Measurements from ENCODE around the gene TAS2R30.
A peak's percentile ranks its signal among the peaks of the same experiment; 100 is the strongest.

Gene TAS2R30

GRCh38 chr12:11171145-11171968 is 36.9 kb upstream of the TAS2R30 start, which contains the start of gene SMIM10L1:
SMIM10L1 (plus strand) TSS chr12:11171194; CDS start chr12:11171357, 163 bp downstream.
- ChIA-PET POLR2A (ENCODE audit: low non-redundant PET) (interaction anchor here (0.7 kb wide), 1 partner anchor 9 kb away, joined by 3 read pairs; no protein-coding TSS in a partner anchor), CTCF (interaction anchor here (0.6 to 1.3 kb wide), 3 partner anchors 28 to 1191 kb away, joined by 3 to 8 read pairs (median 5); no protein-coding TSS in a partner anchor)
- no peak for TF ChIP-seq CTCF (conservative IDR thresholded peaks at IDR 0.05; ENCODE audit: low read depth)

DNA sequence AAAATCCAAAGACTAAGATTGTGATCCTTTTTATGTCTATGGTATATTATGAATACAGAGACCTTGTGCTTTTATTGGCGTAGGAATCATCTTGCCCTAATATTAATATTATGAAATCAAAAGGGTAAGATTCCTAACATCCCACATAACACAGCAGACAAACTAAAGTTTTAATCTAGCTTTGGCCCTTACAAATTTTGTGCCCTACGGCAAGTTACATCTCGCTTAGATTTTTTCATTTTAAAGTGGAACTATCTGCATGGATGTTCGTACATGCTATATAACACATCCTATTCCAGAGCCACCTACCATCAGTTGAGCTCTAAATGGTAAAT is 36.3 kb upstream of the TAS2R30 start:
- CTCF ChIA-PET: no interaction called here
- POLR2A ChIA-PET (ENCODE audit: low non-redundant PET): no interaction called here
- peak overlapping the region; percentile 96 for H3K27ac ChIP-seq
- no peak for TF ChIP-seq CTCF (conservative IDR thresholded peaks at IDR 0.05; ENCODE audit: low read depth)
- DNase-seq (ENCODE audit: low spot score): no peak

More at GRCh38 chr12:11171145-11171968, 36.9 kb upstream of the TAS2R30 start, which contains the start of gene SMIM10L1:
- peak; percentile 82 for DNase-seq (ENCODE audit: low spot score)
- H3K27ac ChIP-seq: peak within 1 kb of the TSS; percentile 96

- POLR2A ChIA-PET (ENCODE audit: low non-redundant PET): no interaction called here
- DNase-seq (ENCODE audit: low spot score): no peak
- H3K27ac ChIP-seq: no peak overlapping the region
- no peak for TF ChIP-seq CTCF (conservative IDR thresholded peaks at IDR 0.05; ENCODE audit: low read depth)
- CTCF ChIA-PET: no interaction called here
Observed at GRCh38 chr12:11166300-11166699, 31.9 kb upstream of the TAS2R30 start.

DNA sequence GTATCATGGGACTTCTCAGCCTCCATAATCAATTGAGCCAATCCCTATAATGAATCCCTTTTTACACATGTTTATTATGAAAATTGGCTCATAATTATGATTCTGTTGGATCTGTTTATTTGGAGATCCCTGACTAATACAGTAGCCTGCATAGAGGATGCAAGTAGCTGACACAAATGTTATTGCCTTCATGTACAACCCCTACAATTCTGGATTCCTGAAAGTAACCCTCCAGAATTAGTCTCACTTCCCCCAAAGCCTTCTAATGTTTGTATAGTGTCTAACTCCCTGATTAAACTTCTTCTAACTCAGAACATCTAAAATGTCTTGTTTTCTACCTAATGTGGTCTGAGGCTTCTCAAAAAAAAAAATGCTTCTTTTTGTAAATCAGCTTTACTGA is 29.9 kb upstream of the TAS2R30 start:
- TF ChIP-seq CTCF (conservative IDR thresholded peaks at IDR 0.05; ENCODE audit: low read depth): no peak
- DNase-seq (ENCODE audit: low spot score): no peak
- CTCF ChIA-PET: interaction anchor here (0.7 kb wide), 1 partner anchor 1811 kb away, joined by 3 read pairs; no protein-coding TSS in a partner anchor
- H3K27ac ChIP-seq: no peak overlapping the region
- POLR2A ChIA-PET (ENCODE audit: low non-redundant PET): no interaction called here

- ChIA-PET POLR2A (ENCODE audit: low non-redundant PET) (interaction anchor here (0.6 to 1.1 kb wide), 2 partner anchors 9 to 729 kb away, joined by 3 read pairs; no protein-coding TSS in a partner anchor), CTCF (interaction anchor here (0.6 to 0.7 kb wide), 2 partner anchors 396 to 805 kb away, joined by 4 to 5 read pairs; no protein-coding TSS in a partner anchor)
- DNase-seq (ENCODE audit: low spot score): no peak
- H3K27ac ChIP-seq: no peak overlapping the region
- no peak for TF ChIP-seq CTCF (conservative IDR thresholded peaks at IDR 0.05; ENCODE audit: low read depth)
Observed at GRCh38 chr12:11162502-11162901, 28.1 kb upstream of the TAS2R30 start.

DNA sequence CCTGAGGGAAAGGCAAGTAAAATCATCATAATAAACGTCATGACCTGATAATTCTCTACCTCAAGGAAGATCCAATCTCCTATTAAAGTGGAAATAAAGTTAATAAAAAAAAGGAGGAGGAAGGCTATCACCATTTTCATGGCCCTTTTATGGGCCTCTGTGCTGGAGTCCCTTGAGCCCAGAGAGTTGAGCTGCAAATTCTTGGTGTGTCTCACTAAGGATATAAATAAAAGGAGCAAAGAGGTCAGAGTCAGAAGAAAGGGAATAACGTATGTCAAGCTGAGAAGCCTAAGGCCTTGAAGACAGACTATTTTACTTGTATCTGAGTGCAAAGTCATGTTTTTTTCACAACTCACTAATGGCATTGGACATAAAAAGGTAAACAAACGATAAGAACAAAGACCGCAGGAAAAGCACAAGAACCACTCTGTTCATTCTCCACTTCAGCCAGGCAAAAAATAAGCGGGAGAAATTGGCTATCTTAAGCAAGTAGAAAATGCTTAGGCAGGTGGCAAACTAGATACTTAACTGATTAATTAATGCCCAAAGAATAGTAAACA is 24.5 kb upstream of the TAS2R30 start:
- ChIA-PET POLR2A (ENCODE audit: low non-redundant PET) (no interaction called here), CTCF (no interaction called here)
- TF ChIP-seq CTCF (conservative IDR thresholded peaks at IDR 0.05; ENCODE audit: low read depth): no peak
- DNase-seq (ENCODE audit: low spot score): no peak
- no peak overlapping the region for H3K27ac ChIP-seq

Measured in RWPE1 (cell line).